A549 (cell line): ENCODE data around the gene ICAM4. TPM values are rescaled to one million over a fixed set of nuclear protein-coding genes. Genes with fewer than 3 reads are reported as not detected.

Source experiments
- ATAC-seq, 2 experiments: fragments of 200-7000 bp in 1 of 2; fragments of >200 bp in 1 of 2; cut with Nextera tagmentation in 1 of 2; cut with Tn5 transposase in 1 of 2; 3 replicates each; pipeline versions ENCODE4 v1.8.0 to v1.9.1; 2018 to 2020; ENCODE audit warnings: mild to moderate bottlenecking in 1 of 2, moderate library complexity in 1 of 2
- CTCF ChIA-PET: fragments of 300-600 bp; sonication (Branson Sonifier 250); formaldehyde crosslinking; extraction: SDS; loops from one replicate; lab custom pipeline; 2021; ENCODE audit warnings: antibody characterized with exemption, inconsistent platforms; lab: Yijun Ruan, JAX
- POLR2A ChIA-PET: fragments of 350-600 bp; formaldehyde crosslinking; extraction: SDS; loops from one replicate; lab custom pipeline; 2021; ENCODE audit warnings: antibody characterized with exemption, inconsistent platforms; lab: Yijun Ruan, JAX
- DNase-seq, 2 experiments: peaks; one replicate each; pipeline versions ENCODE4 v3.0.0 to v3.0.0-alpha.2; 2011 to 2016; ENCODE audit warnings: low read depth in 1 of 2, low spot score in 1 of 2
- FAIRE-seq: peaks from 2 replicates; lab custom pipeline; 2011; peaks lifted over from hg19 to GRCh38; lab: Jason Lieb, UNC
- H3K27ac ChIP-seq, 2 experiments: fragments of >200 bp; sonication (Bioruptor Twin); formaldehyde crosslinking; 3 replicates each; pipeline ENCODE4 v1.5.1; 2016 to 2017
- H3K4me1 ChIP-seq: fragments of >200 bp; sonication (Bioruptor Twin); formaldehyde crosslinking; 3 replicates; pipeline ENCODE4 v1.6.1; 2016
- H3K4me2 ChIP-seq: fragments of >200 bp; sonication (Bioruptor Twin); formaldehyde crosslinking; 3 replicates; pipeline ENCODE4 v1.6.1; 2016
- H3K4me3 ChIP-seq: fragments of >200 bp; sonication (Bioruptor Twin); formaldehyde crosslinking; 3 replicates; pipeline ENCODE4 v1.5.1; 2016
- H3K9me3 ChIP-seq: fragments of >200 bp; sonication (Bioruptor Twin); formaldehyde crosslinking; 3 replicates; pipeline ENCODE4 v1.6.1; 2016
- CBX2 ChIP-seq: fragments of 200-600 bp; sonication (generic); IDR thresholded peaks from 2 replicates; pipeline ENCODE4 v1.6.1; 2016; ENCODE audit warnings: low read depth, mild to moderate bottlenecking, borderline replicate concordance
- CHD2 ChIP-seq: fragments of 150-350 bp; IDR thresholded peaks from 2 replicates; pipeline ENCODE4 v1.6.1; 2014; ENCODE audit warnings: low read length; ENCODE audit not compliant: partially characterized antibody
- EP300 ChIP-seq, 2 experiments: fragments of >200 bp; sonication (Bioruptor Twin); formaldehyde crosslinking; IDR thresholded peaks; 2 replicates in 1 of 2; 3 replicates in 1 of 2; pipeline ENCODE4 v1.6.1; 2016 to 2017
- FOSL2 ChIP-seq, 2 experiments: fragments of 450-650 bp in 1 of 2; fragments of >200 bp in 1 of 2; sonication (Bioruptor Twin) in 1 of 2; formaldehyde crosslinking; IDR thresholded peaks; 2 replicates each; pipeline versions ENCODE4 v1.5.0 to v1.6.1; 2016 to 2020; ENCODE audit warnings: mild to moderate bottlenecking in 1 of 2, moderate library complexity in 1 of 2
- GATA3 ChIP-seq: IDR thresholded peaks from 2 replicates; pipeline ENCODE4 v1.6.1; 2012; ENCODE audit warnings: borderline replicate concordance
- HDAC2 ChIP-seq: fragments of 200-600 bp; sonication (generic); IDR thresholded peaks from 2 replicates; pipeline ENCODE4 v1.6.1; 2016
- JUN ChIP-seq, 2 experiments: fragments of >200 bp; sonication (Bioruptor Twin); formaldehyde crosslinking; IDR thresholded peaks; 2 replicates in 1 of 2; 3 replicates in 1 of 2; pipeline ENCODE4 v1.6.1; 2016 to 2017
- KDM5A ChIP-seq: fragments of 200-600 bp; sonication (generic); IDR thresholded peaks from 2 replicates; pipeline ENCODE4 v1.6.1; 2016; ENCODE audit warnings: antibody characterized with exemption, mild to moderate bottlenecking
- MAZ ChIP-seq: fragments of 150-350 bp; IDR thresholded peaks from 2 replicates; pipeline ENCODE4 v1.6.1; 2014; ENCODE audit warnings: antibody characterized with exemption, low read depth, low read length, borderline replicate concordance
- MYC ChIP-seq: IDR thresholded peaks from 2 replicates; pipeline ENCODE4 v1.6.1; 2012; ENCODE audit warnings: mild to moderate bottlenecking, inconsistent platforms, low read length, improper control_type of control experiment, borderline replicate concordance
- NFE2L2 ChIP-seq: fragments of 150-350 bp; conservative IDR thresholded peaks from 2 replicates; pipeline ENCODE4 v1.6.1; 2014; ENCODE audit warnings: low read length
- PHF8 ChIP-seq: fragments of 200-600 bp; sonication (generic); IDR thresholded peaks from 2 replicates; pipeline ENCODE4 v1.6.1; 2016; ENCODE audit warnings: low read depth, mild to moderate bottlenecking, antibody characterized with exemption, moderate library complexity, borderline replicate concordance
- POLR2A ChIP-seq: IDR thresholded peaks from 2 replicates; pipeline ENCODE4 v1.6.1; 2012; ENCODE audit warnings: mild to moderate bottlenecking, low read length
- ZC3H11A ChIP-seq: fragments of 450-650 bp; IDR thresholded peaks from 2 replicates; pipeline ENCODE4 v1.6.1; 2014; ENCODE audit warnings: antibody characterized with exemption, mild to moderate bottlenecking
- WGBS: methylation state at CpG from one replicate; pipeline ENCODE4 v1.1.6; 2017; ENCODE audit errors: missing lambda C conversion rate; 5-methylcytosine and 5-hydroxymethylcytosine counted together
- polyA plus RNA-seq, 4 experiments: library from polyadenylated mRNA; depleted of rRNA in 3 of 4; stranded (reverse); fragments of >200 nt; fragmentation: RNase III in 1 of 4; extraction: RNeasy Plus Mini Kit Qiagen cat#74134 plus additional on column Dnase treatment in 1 of 4; gene quantifications; 2 replicates in 3 of 4; 3 replicates in 1 of 4; pipeline ENCODE4 v1.2.3, GENCODE V29; 2011 to 2017
- TF ChIP-seq, protein P1 (sequence below): fragments of 250-450 bp; sonication (Bioruptor Pico); IDR thresholded peaks from 2 replicates; pipeline ENCODE4 v1.5.0; 2021; ENCODE audit warnings: mild to moderate bottlenecking, moderate library complexity, borderline replicate concordance
- TF ChIP-seq, protein P2 (sequence below): fragments of 200-600 bp; sonication (generic); IDR thresholded peaks from 2 replicates; pipeline ENCODE4 v1.6.1; 2016; ENCODE audit warnings: antibody characterized with exemption, mild to moderate bottlenecking, moderate library complexity
- TF ChIP-seq, protein P3 (sequence below): IDR thresholded peaks from 2 replicates; pipeline ENCODE4 v1.6.1; 2012
- TF ChIP-seq, protein P4 (sequence below): fragments of >200 bp; sonication (Bioruptor Twin); formaldehyde crosslinking; IDR thresholded peaks from 3 replicates; pipeline ENCODE4 v1.6.1; 2016

The ICAM4 gene
- polyA plus RNA-seq, 2 of the 4 experiments (the other 2 are of a cell fraction) = not detected

DNA sequence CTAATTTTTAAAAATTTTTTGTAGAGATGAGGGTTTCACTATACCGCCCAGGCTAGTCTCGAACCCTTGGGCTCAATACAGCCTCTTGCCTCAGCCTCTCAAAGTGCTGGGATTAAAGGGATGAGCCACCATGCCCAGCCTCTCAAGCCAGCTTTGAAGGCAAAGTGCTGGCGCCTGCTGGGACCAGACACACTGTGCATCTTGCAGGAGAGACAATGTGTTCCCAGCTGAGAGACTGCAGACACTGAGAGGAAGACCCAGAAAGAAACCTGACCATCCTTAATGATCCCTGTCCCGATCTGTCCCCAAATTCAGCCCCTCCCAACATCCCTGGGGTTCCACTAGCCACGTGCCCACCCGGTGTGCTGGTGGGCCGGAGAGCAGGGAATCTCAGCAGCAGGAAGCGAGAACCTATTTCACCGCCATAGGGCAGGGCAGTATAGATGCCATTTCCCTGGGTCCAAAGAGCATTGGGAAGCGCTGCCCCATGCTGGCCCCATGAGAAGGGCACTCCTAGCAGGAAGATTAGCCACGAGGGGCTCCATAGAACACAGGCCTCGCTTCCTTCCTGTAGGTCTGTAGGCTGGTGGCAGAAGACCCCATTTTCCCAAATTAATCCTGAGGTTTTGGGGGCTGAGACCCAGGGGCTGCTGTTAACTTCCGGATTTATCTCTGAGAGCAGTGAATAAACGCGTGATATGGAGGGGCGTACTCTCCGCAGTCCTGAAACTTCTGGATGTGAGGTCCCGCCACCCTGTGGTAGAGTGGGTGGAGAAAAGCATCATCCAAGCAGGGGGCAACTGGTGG lies 45.6 kb downstream of the ICAM4 start:
- POLR2A ChIA-PET = interaction anchor here (1.2 to 2.5 kb wide), 5 partner anchors 9 to 48 kb away, joined by 3 to 12 read pairs (median 4); partner anchors contain the start of genes ICAM5 and TYK2
- 36% methylated on average over 11 of the region's 18 CpGs for WGBS
- peak overlapping the region; percentile 81 to 97 for H3K27ac ChIP-seq
- peak overlapping the region; percentile 100 for H3K4me2 ChIP-seq
- DNase-seq (no peak), ATAC-seq (peak in 1 of 2 experiments; percentile 3; a peak in 1 of 6 replicates), FAIRE-seq (no peak)
- CTCF ChIA-PET = interaction anchor here (1.2 to 2.0 kb wide), 3 partner anchors 8 to 62 kb away, joined by 3 to 9 read pairs (median 4); partner anchors contain the start of gene ICAM1
- TF ChIP-seq, protein P1, sequence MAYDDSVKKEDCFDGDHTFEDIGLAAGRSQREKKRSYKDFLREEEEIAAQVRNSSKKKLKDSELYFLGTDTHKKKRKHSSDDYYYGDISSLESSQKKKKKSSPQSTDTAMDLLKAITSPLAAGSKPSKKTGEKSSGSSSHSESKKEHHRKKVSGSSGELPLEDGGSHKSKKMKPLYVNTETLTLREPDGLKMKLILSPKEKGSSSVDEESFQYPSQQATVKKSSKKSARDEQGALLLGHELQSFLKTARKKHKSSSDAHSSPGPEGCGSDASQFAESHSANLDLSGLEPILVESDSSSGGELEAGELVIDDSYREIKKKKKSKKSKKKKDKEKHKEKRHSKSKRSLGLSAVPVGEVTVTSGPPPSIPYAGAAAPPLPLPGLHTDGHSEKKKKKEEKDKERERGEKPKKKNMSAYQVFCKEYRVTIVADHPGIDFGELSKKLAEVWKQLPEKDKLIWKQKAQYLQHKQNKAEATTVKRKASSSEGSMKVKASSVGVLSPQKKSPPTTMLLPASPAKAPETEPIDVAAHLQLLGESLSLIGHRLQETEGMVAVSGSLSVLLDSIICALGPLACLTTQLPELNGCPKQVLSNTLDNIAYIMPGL (CRISPR knock-in tag) = no peak
- TF ChIP-seq GATA3 (no peak), NFE2L2 (no peak), CHD2 (no peak), ZC3H11A (no peak), MAZ (no peak), HDAC2 (no peak)
- TF ChIP-seq, protein P2, sequence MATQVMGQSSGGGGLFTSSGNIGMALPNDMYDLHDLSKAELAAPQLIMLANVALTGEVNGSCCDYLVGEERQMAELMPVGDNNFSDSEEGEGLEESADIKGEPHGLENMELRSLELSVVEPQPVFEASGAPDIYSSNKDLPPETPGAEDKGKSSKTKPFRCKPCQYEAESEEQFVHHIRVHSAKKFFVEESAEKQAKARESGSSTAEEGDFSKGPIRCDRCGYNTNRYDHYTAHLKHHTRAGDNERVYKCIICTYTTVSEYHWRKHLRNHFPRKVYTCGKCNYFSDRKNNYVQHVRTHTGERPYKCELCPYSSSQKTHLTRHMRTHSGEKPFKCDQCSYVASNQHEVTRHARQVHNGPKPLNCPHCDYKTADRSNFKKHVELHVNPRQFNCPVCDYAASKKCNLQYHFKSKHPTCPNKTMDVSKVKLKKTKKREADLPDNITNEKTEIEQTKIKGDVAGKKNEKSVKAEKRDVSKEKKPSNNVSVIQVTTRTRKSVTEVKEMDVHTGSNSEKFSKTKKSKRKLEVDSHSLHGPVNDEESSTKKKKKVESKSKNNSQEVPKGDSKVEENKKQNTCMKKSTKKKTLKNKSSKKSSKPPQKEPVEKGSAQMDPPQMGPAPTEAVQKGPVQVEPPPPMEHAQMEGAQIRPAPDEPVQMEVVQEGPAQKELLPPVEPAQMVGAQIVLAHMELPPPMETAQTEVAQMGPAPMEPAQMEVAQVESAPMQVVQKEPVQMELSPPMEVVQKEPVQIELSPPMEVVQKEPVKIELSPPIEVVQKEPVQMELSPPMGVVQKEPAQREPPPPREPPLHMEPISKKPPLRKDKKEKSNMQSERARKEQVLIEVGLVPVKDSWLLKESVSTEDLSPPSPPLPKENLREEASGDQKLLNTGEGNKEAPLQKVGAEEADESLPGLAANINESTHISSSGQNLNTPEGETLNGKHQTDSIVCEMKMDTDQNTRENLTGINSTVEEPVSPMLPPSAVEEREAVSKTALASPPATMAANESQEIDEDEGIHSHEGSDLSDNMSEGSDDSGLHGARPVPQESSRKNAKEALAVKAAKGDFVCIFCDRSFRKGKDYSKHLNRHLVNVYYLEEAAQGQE = peak; percentile 17; the same call in 1 of the 2 replicates
- peaks cover 11% of the 10 kb centered on the region; the same call in 1 of the 3 replicates for H3K4me1 ChIP-seq
- peak overlapping the region; percentile 76 for H3K4me3 ChIP-seq
- no peaks in the 10 kb centered on the region for H3K9me3 ChIP-seq

DNA sequence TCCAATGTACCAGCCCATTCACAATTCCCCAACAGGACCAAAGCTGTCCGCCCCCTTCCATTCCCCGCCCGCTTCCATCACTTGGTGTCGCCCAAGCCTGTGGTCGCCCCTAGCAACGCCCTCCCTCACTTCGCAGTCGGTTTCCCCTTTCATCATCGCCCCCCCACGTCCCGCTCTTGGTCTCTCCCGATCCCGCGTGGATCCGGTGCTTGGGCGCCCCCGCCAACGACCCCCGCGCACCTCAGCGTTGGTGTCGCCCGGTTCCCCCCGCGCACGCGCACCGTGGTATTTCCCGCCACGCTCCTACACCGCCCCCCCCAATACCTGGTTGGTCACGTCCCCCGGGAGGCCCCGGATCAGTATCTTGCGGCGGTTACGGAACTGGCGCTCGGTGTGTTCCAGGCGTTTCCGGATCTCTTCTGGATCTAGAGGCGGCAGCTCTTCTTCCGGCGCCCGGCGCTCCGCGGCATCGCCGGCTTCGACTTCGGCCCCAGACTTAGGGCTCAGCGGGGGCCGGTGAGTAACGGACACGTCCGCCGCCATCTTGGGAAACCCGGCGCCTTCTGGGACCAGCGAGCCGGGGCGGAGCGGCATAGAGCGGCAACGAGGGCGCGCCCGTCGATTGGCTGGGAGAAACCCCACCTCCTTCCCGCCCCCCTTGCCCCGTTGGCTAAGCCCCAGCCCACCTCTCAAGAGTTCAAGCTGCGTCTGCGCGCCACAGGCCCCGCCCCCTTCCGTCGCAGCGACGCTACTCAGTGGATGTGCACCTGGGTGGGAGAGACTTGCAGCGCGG lies 46.4 kb downstream of the ICAM4 start, which contains the start of gene RAVER1:
Gene RAVER1 (minus strand): TSS at position 565 of the 793 bp plus-strand sequence. CDS start 22 bp downstream, at position 543.
- 4% methylated on average over 4 of the region's 82 CpGs for WGBS
- ChIA-PET CTCF (interaction anchor here (0.8 to 2.0 kb wide), 5 partner anchors 9 to 83 kb away, joined by 3 to 9 read pairs (median 3); partner anchors contain the start of gene ICAM1), POLR2A (interaction anchor here (0.6 to 2.5 kb wide), 11 partner anchors 10 to 64 kb away, joined by 3 to 12 read pairs (median 4); partner anchors contain the start of genes ICAM5 and TYK2)
- no peaks in the 10 kb centered on the region for H3K9me3 ChIP-seq
- H3K4me3 ChIP-seq = peak within 1 kb of the TSS; percentile 76
- FAIRE-seq = no peak
- ATAC-seq = peak; percentile 77 to 88
- peak within 1 kb of the TSS; percentile 100 for H3K4me2 ChIP-seq
- no peak for TF ChIP-seq FOSL2 (IDR thresholded peaks at IDR 0.05)
- TF ChIP-seq FOSL2 (CRISPR knock-in tag; IDR thresholded peaks at IDR 0.05) = peak; percentile 33; the same call in 1 of the 2 replicates
- TF ChIP-seq PHF8 = peak; percentile 81; the same call in 1 of the 2 replicates
- peak; percentile 15; the same call in 1 of the 2 replicates for TF ChIP-seq MYC
- peak; percentile 68 for TF ChIP-seq KDM5A
- peak; percentile 74 for TF ChIP-seq GATA3
- TF ChIP-seq JUN (IDR thresholded peaks at IDR 0.05) = peak in 1 of 2 experiments; percentile 76; a peak in 3 of 5 replicates
- TF ChIP-seq, protein P3, sequence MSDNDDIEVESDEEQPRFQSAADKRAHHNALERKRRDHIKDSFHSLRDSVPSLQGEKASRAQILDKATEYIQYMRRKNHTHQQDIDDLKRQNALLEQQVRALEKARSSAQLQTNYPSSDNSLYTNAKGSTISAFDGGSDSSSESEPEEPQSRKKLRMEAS = peak; percentile 74
- no peak for TF ChIP-seq EP300 (IDR thresholded peaks at IDR 0.05)
- no peak for TF ChIP-seq CBX2
- TF ChIP-seq, protein P4, sequence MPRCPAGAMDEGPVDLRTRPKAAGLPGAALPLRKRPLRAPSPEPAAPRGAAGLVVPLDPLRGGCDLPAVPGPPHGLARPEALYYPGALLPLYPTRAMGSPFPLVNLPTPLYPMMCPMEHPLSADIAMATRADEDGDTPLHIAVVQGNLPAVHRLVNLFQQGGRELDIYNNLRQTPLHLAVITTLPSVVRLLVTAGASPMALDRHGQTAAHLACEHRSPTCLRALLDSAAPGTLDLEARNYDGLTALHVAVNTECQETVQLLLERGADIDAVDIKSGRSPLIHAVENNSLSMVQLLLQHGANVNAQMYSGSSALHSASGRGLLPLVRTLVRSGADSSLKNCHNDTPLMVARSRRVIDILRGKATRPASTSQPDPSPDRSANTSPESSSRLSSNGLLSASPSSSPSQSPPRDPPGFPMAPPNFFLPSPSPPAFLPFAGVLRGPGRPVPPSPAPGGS = peak; percentile 83; the same call in 2 of the 3 replicates
- peak; percentile 70 for TF ChIP-seq POLR2A
- peak; percentile 88 to 97 for DNase-seq
- peaks cover 11% of the 10 kb centered on the region; the same call in 1 of the 3 replicates for H3K4me1 ChIP-seq
- H3K27ac ChIP-seq = peak within 1 kb of the TSS; percentile 81 to 97
